GM23338 (cell line): ENCODE data around the gene DACH2. TPM values are rescaled to one million over a fixed set of nuclear protein-coding genes. Genes with fewer than 3 reads are reported as not detected.

Source experiments
- ATAC-seq: fragments of 200-7000 bp; cut with Tn5 transposase; 3 replicates; pipeline ENCODE4 v1.9.1; 2020
- DNase-seq: peaks from one replicate; pipeline ENCODE4 v3.0.0-alpha.2; 2015; ENCODE audit warnings: low spot score
- H2AFZ ChIP-seq: fragments of 200-600 bp; sonication (generic); 2 replicates; pipeline ENCODE4 v1.8.0; 2016; ENCODE audit warnings: antibody characterized with exemption, mild to moderate bottlenecking, moderate library complexity
- H3F3A ChIP-seq: fragments of 200-600 bp; sonication (generic); replicated peaks from 2 replicates; pipeline ENCODE4 v1.8.0; 2017; ENCODE audit warnings: antibody characterized with exemption, mixed run types, low read depth
- H3K27ac ChIP-seq: fragments of 200-600 bp; sonication (generic); 2 replicates; pipeline ENCODE4 v1.6.1; 2016; ENCODE audit warnings: low read depth
- H3K27me3 ChIP-seq: fragments of 200-600 bp; sonication (generic); 2 replicates; pipeline ENCODE4 v1.8.0; 2016; ENCODE audit warnings: mild to moderate bottlenecking, mixed run types, moderate library complexity; ENCODE audit not compliant: insufficient read depth
- H3K36me3 ChIP-seq: fragments of 200-600 bp; sonication (generic); 2 replicates; pipeline ENCODE4 v1.8.0; 2016; ENCODE audit warnings: mild to moderate bottlenecking; ENCODE audit not compliant: insufficient read depth
- H3K4me1 ChIP-seq: fragments of 200-600 bp; sonication (generic); 2 replicates; pipeline ENCODE4 v1.8.0; 2016; ENCODE audit warnings: mild to moderate bottlenecking, moderate library complexity; ENCODE audit not compliant: insufficient read depth
- H3K4me2 ChIP-seq: fragments of 200-600 bp; sonication (generic); 2 replicates; pipeline ENCODE4 v1.7.1; 2017; ENCODE audit warnings: mixed run types
- H3K4me3 ChIP-seq: fragments of 200-600 bp; sonication (generic); 2 replicates; pipeline ENCODE4 v1.6.1; 2016; ENCODE audit warnings: mixed run types
- H3K79me2 ChIP-seq: fragments of 200-600 bp; sonication (generic); replicated peaks from 2 replicates; pipeline ENCODE4 v1.8.0; 2017; ENCODE audit warnings: mild to moderate bottlenecking; ENCODE audit not compliant: insufficient read depth
- H3K9me2 ChIP-seq: fragments of 200-600 bp; sonication (generic); 2 replicates; pipeline ENCODE4 v1.8.0; 2017; ENCODE audit not compliant: insufficient read depth
- H4K20me1 ChIP-seq: fragments of 200-600 bp; sonication (generic); replicated peaks from 2 replicates; pipeline ENCODE4 v1.8.0; 2017; ENCODE audit warnings: mild to moderate bottlenecking; ENCODE audit not compliant: insufficient read depth
- H3K27ac Mint-ChIP-seq: 2 replicates; pipeline ENCODE4 v1.8.0; 2020; ENCODE audit warnings: inconsistent platforms, mild to moderate bottlenecking, moderate library complexity, mixed read lengths
- H3K27me3 Mint-ChIP-seq: 3 replicates; pipeline ENCODE4 v1.8.0; 2022; ENCODE audit warnings: low read depth, mild to moderate bottlenecking, moderate library complexity, mixed read lengths, inconsistent platforms; ENCODE audit not compliant: insufficient read depth, poor library complexity
- H3K36me3 Mint-ChIP-seq: 3 replicates; pipeline ENCODE4 v1.8.0; 2021; ENCODE audit warnings: low read depth, mild to moderate bottlenecking, inconsistent platforms, moderate library complexity, mixed read lengths
- H3K4me1 Mint-ChIP-seq: 3 replicates; pipeline ENCODE4 v1.8.0; 2020; ENCODE audit warnings: mild to moderate bottlenecking, inconsistent platforms, mixed read lengths
- H3K4me3 Mint-ChIP-seq: 3 replicates; pipeline ENCODE4 v1.8.0; 2021; ENCODE audit warnings: moderate library complexity, mild to moderate bottlenecking, inconsistent platforms, mixed read lengths
- H3K9me3 Mint-ChIP-seq: 3 replicates; pipeline ENCODE4 v1.8.0; 2020; ENCODE audit warnings: moderate library complexity, mild to moderate bottlenecking, inconsistent platforms, mixed read lengths
- ETS1 ChIP-seq: IDR thresholded peaks from 2 replicates; pipeline ENCODE4 v1.6.1; 2016; ENCODE audit warnings: antibody characterized with exemption
- EZH2 ChIP-seq: fragments of 200-600 bp; sonication (generic); IDR thresholded peaks from one replicate; pipeline ENCODE4 v1.8.0; 2017; ENCODE audit warnings: antibody characterized with exemption, mild to moderate bottlenecking, low read depth; ENCODE audit not compliant: unreplicated experiment
- EZH2phosphoT487 ChIP-seq: fragments of 200-600 bp; sonication (generic); IDR thresholded peaks from one replicate; pipeline ENCODE4 v1.8.1; 2018; ENCODE audit warnings: antibody characterized with exemption; ENCODE audit not compliant: unreplicated experiment
- JUNB ChIP-seq: IDR thresholded peaks from one replicate; pipeline ENCODE4 v1.6.1; 2016; ENCODE audit warnings: antibody characterized with exemption; ENCODE audit not compliant: unreplicated experiment
- NANOG ChIP-seq: IDR thresholded peaks from 2 replicates; pipeline ENCODE4 v1.6.1; 2016; ENCODE audit warnings: antibody characterized with exemption, borderline replicate concordance
- REST ChIP-seq: IDR thresholded peaks from one replicate; pipeline ENCODE4 v1.6.1; 2018; ENCODE audit warnings: antibody characterized with exemption; ENCODE audit not compliant: unreplicated experiment
- ZNF114 ChIP-seq: fragments of 250-450 bp; sonication (Bioruptor Pico); IDR thresholded peaks from 2 replicates; pipeline ENCODE4 v1.5.0; 2020; ENCODE audit warnings: mild to moderate bottlenecking, moderate library complexity
- ZNF462 ChIP-seq: fragments of 250-450 bp; sonication (Bioruptor Pico); IDR thresholded peaks from 2 replicates; pipeline ENCODE4 v1.5.0; 2020; ENCODE audit warnings: mild to moderate bottlenecking, moderate library complexity
- polyA plus RNA-seq: library from polyadenylated mRNA; unstranded; fragments of >200 nt; fragmentation: Nextera tagmentation; extraction: Ambion mirVana; gene quantifications from 2 replicates; pipeline ENCODE4 v1.2.1, GENCODE V29; 2016
- total RNA-seq: library from RNA; depleted of rRNA; stranded (reverse); fragments of >200 nt; shearing (Covaris generic); gene quantifications from 2 replicates; pipeline ENCODE4 v1.2.3, GENCODE V29; 2014
- TF ChIP-seq, protein P1 (sequence below), 2 experiments: fragments of 200-600 bp in 1 of 2; sonication (generic) in 1 of 2; conservative IDR thresholded peaks; 2 replicates each; pipeline versions ENCODE4 v1.5.1 to v1.6.1; 2016 to 2017; ENCODE audit warnings: antibody characterized with exemption in 2 of 2, low read depth in 2 of 2, mild to moderate bottlenecking in 2 of 2, moderate library complexity in 1 of 2

DACH2 gene
- total and polyA plus RNA-seq, 2 experiments from 2014 or later, result 2.4 to 4.6 TPM

DNA sequence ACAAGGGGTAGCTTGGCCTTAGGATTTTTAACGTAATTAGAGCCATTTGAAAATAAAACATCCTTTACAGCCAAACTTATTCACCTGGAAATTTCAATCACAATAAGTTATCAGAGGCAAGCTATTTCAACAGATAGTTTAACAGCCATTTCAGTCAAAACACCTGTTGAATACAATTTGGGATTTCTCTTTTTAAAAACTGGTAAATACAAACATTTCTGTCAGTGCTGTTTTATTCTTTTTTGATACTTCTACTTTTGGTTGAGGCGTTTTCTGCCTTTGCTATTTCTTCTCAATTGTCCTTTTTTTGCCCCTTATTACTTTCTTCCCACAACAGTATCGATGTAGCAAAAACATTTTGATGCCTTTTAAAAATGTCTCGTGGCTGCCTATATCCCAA lies 2.1 kb upstream of the DACH2 start:
- Mint-ChIP-seq H3K27ac (no peak overlapping the region), H3K9me3 (no peaks in the 10 kb centered on the region), H3K27me3 (peaks cover 36% of the 10 kb centered on the region), H3K4me1 (peaks cover 21% of the 10 kb centered on the region), H3K4me3 (no peak overlapping the region), H3K36me3 (no peaks in the 10 kb centered on the region)
- no peak for DNase-seq
- no peaks in the 10 kb centered on the region for H3F3A ChIP-seq
- no peaks in the 10 kb centered on the region for H3K79me2 ChIP-seq
- H3K9me2 ChIP-seq, result no peaks in the 10 kb centered on the region
- no peaks in the 10 kb centered on the region; the same call in 1 of the 2 replicates for H4K20me1 ChIP-seq
- H3K4me1 ChIP-seq, result peaks cover 14% of the 10 kb centered on the region; the same call in 1 of the 2 replicates
- H3K27me3 ChIP-seq, result peaks cover 43% of the 10 kb centered on the region
- no peak overlapping the region for H2AFZ ChIP-seq
- no peak overlapping the region for H3K27ac ChIP-seq
- TF ChIP-seq ETS1, result no peak
- H3K4me3 ChIP-seq, result no peak overlapping the region
- H3K36me3 ChIP-seq, result no peaks in the 10 kb centered on the region
- H3K4me2 ChIP-seq, result no peak overlapping the region
- no peak for ATAC-seq

- DNase-seq (peak; percentile 11), ATAC-seq (peak; percentile 11)
- Histone ChIP-seq H3K9me2 (no peaks in the 10 kb centered on the region), H3K79me2 (no peaks in the 10 kb centered on the region), H3K4me1 (peaks cover 11% of the 10 kb centered on the region; the same call in 1 of the 2 replicates), H4K20me1 (no peaks in the 10 kb centered on the region; the same call in 1 of the 2 replicates), H3K4me2 (peak overlapping the region; percentile 84), H3K27ac (no peak overlapping the region), H3F3A (no peaks in the 10 kb centered on the region), H3K36me3 (no peaks in the 10 kb centered on the region), H3K27me3 (peaks cover 49% of the 10 kb centered on the region), H2AFZ (peak overlapping the region; percentile 76), H3K4me3 (peak overlapping the region; percentile 68)
- Mint-ChIP-seq H3K4me3 (peak overlapping the region; percentile 91), H3K4me1 (peaks cover 13% of the 10 kb centered on the region), H3K36me3 (no peaks in the 10 kb centered on the region), H3K27me3 (peaks cover 36% of the 10 kb centered on the region), H3K27ac (no peak overlapping the region; the same call in 1 of the 2 replicates), H3K9me3 (no peaks in the 10 kb centered on the region)
- TF ChIP-seq NANOG (no peak), ZNF114 (CRISPR knock-in tag) (no peak), JUNB (no peak), EZH2phosphoT487 (no peak), ZNF462 (no peak), REST (no peak), EZH2 (no peak)
- TF ChIP-seq, protein P1, sequence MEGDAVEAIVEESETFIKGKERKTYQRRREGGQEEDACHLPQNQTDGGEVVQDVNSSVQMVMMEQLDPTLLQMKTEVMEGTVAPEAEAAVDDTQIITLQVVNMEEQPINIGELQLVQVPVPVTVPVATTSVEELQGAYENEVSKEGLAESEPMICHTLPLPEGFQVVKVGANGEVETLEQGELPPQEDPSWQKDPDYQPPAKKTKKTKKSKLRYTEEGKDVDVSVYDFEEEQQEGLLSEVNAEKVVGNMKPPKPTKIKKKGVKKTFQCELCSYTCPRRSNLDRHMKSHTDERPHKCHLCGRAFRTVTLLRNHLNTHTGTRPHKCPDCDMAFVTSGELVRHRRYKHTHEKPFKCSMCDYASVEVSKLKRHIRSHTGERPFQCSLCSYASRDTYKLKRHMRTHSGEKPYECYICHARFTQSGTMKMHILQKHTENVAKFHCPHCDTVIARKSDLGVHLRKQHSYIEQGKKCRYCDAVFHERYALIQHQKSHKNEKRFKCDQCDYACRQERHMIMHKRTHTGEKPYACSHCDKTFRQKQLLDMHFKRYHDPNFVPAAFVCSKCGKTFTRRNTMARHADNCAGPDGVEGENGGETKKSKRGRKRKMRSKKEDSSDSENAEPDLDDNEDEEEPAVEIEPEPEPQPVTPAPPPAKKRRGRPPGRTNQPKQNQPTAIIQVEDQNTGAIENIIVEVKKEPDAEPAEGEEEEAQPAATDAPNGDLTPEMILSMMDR (conservative IDR thresholded peaks at IDR 0.05; ENCODE audit: low read depth in 2 of 2), result no peak
Observed at GRCh38 chrX:86148594-86148993, 343 bp downstream of the DACH2 start.
